HL-60 (cell line): Measurements from ENCODE around the gene PLPP6.

Source experiments
- TF ChIP-seq, protein P1 (sequence below): IDR thresholded peaks from one replicate; pipeline ENCODE4 v1.5.1; 2011; ENCODE audit warnings: low read length, control low read depth, inconsistent platforms; ENCODE audit not compliant: insufficient read depth
- TF ChIP-seq, protein P2 (sequence below): IDR thresholded peaks from 2 replicates; pipeline ENCODE4 v1.6.1; 2012; ENCODE audit warnings: low read depth; ENCODE audit not compliant: insufficient replicate concordance

DNA sequence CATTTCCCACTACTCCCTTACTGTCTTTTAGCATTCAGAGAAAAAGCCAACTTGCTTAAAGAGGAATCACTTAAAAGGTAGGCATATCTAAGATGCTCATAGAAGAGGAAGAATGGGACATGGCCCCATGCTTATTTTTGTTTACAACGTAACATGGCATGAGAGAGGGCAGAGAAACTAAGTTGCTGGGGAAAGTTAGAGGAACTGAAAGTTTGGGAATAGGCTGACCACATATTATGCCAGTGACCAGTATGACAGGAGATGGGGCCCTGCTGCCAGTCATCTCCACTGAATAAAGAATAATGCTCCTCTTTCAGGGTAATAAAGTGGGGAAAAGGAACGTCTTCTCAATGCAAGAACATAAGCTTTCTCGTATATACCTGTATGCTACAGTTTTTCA, 1.9 kb downstream of the PLPP6 start:
- TF ChIP-seq, protein P1, sequence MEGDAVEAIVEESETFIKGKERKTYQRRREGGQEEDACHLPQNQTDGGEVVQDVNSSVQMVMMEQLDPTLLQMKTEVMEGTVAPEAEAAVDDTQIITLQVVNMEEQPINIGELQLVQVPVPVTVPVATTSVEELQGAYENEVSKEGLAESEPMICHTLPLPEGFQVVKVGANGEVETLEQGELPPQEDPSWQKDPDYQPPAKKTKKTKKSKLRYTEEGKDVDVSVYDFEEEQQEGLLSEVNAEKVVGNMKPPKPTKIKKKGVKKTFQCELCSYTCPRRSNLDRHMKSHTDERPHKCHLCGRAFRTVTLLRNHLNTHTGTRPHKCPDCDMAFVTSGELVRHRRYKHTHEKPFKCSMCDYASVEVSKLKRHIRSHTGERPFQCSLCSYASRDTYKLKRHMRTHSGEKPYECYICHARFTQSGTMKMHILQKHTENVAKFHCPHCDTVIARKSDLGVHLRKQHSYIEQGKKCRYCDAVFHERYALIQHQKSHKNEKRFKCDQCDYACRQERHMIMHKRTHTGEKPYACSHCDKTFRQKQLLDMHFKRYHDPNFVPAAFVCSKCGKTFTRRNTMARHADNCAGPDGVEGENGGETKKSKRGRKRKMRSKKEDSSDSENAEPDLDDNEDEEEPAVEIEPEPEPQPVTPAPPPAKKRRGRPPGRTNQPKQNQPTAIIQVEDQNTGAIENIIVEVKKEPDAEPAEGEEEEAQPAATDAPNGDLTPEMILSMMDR: no peak
- TF ChIP-seq, protein P2, sequence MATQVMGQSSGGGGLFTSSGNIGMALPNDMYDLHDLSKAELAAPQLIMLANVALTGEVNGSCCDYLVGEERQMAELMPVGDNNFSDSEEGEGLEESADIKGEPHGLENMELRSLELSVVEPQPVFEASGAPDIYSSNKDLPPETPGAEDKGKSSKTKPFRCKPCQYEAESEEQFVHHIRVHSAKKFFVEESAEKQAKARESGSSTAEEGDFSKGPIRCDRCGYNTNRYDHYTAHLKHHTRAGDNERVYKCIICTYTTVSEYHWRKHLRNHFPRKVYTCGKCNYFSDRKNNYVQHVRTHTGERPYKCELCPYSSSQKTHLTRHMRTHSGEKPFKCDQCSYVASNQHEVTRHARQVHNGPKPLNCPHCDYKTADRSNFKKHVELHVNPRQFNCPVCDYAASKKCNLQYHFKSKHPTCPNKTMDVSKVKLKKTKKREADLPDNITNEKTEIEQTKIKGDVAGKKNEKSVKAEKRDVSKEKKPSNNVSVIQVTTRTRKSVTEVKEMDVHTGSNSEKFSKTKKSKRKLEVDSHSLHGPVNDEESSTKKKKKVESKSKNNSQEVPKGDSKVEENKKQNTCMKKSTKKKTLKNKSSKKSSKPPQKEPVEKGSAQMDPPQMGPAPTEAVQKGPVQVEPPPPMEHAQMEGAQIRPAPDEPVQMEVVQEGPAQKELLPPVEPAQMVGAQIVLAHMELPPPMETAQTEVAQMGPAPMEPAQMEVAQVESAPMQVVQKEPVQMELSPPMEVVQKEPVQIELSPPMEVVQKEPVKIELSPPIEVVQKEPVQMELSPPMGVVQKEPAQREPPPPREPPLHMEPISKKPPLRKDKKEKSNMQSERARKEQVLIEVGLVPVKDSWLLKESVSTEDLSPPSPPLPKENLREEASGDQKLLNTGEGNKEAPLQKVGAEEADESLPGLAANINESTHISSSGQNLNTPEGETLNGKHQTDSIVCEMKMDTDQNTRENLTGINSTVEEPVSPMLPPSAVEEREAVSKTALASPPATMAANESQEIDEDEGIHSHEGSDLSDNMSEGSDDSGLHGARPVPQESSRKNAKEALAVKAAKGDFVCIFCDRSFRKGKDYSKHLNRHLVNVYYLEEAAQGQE: no peak
